K562 (cell line): ENCODE data around the gene GTF2H4. TPM values are rescaled to one million over a fixed set of nuclear protein-coding genes. Genes with fewer than 3 reads are reported as not detected.
A peak's percentile ranks its signal among the peaks of the same experiment; 100 is the strongest.

Experiments used
- ATF1 ChIP-seq, 2 experiments: fragments of 450-650 bp in 1 of 2; IDR thresholded peaks; 2 replicates each; pipeline ENCODE4 v1.6.1; 2016; ENCODE audit warnings: missing compliant biosample characterization in 1 of 2, missing genetic modification characterization in 1 of 2
- PRMT5 ChIP-seq: sonication (generic); formaldehyde crosslinking; IDR thresholded peaks from 2 replicates; pipeline ENCODE4 v1.5.0; 2020; ENCODE audit warnings: missing genetic modification reagents
- U2AF2 ChIP-seq: fragments of 200-400 bp; formaldehyde crosslinking; optimal IDR thresholded peaks from 2 replicates; pipeline ENCODE3; 2017; ENCODE audit warnings: low read depth, mild to moderate bottlenecking, low read length
- XRCC4 ChIP-seq: IDR thresholded peaks from one replicate; pipeline ENCODE4 v1.6.1; 2011; ENCODE audit not compliant: insufficient read depth, insufficient read length; ENCODE audit errors: extremely low read depth
- ZBTB40 ChIP-seq, 2 experiments: fragments of 450-650 bp in 1 of 2; sonication (generic) in 1 of 2; formaldehyde crosslinking in 1 of 2; IDR thresholded peaks; 2 replicates each; pipeline versions ENCODE4 v1.7.1 to v1.9.0; 2016 to 2022; ENCODE audit warnings: inconsistent platforms in 1 of 2, mild to moderate bottlenecking in 1 of 2, missing genetic modification reagents in 1 of 2
- ZBTB49 ChIP-seq: sonication (generic); formaldehyde crosslinking; IDR thresholded peaks from 2 replicates; pipeline ENCODE4 v1.8.0; 2022; ENCODE audit warnings: missing genetic modification reagents, mild to moderate bottlenecking, borderline replicate concordance
- ZEB2 ChIP-seq: fragments of 450-650 bp; IDR thresholded peaks from 2 replicates; pipeline ENCODE4 v1.6.1; 2016
- ZNF143 ChIP-seq: sonication (generic); formaldehyde crosslinking; IDR thresholded peaks from 2 replicates; pipeline ENCODE4 v1.9.0; 2022; ENCODE audit warnings: mild to moderate bottlenecking, missing genetic modification reagents
- ZNF436 ChIP-seq: fragments of 250-450, 450-650 bp; sonication (Bioruptor Pico); formaldehyde crosslinking; IDR thresholded peaks from 2 replicates; pipeline ENCODE4 v1.7.0; 2020; ENCODE audit warnings: mild to moderate bottlenecking
- polyA plus RNA-seq, 8 experiments: library from polyadenylated mRNA; depleted of rRNA in 4 of 8; stranded (reverse) in 5 of 8; unstranded in 3 of 8; fragments of >200 nt; fragmentation: Nextera tagmentation in 2 of 8; fragmentation: Illumina TruSeq in 1 of 8; extraction: Ambion mirVana in 2 of 8; extraction: Trizol in 1 of 8; gene quantifications; 2 replicates each; pipeline versions ENCODE4 v1.2.1 to v1.2.3, GENCODE V29; 2011 to 2014; ENCODE audit warnings: inconsistent platforms in 1 of 8, missing spikeins in 1 of 8
- total RNA-seq, 7 experiments: library from RNA; depleted of rRNA in 6 of 7; stranded (reverse); fragments of >200 nt in 6 of 7; fragmentation: Illumina TruSeq in 2 of 7; extraction: Trizol in 2 of 7; gene quantifications; 2 replicates each; pipeline versions ENCODE4 v1.2.1 to v1.2.3, GENCODE V29; 2011 to 2021; ENCODE audit warnings: low replicate concordance in 1 of 7
- TF ChIP-seq, protein P1 (sequence below): sonication (generic); formaldehyde crosslinking; IDR thresholded peaks from 2 replicates; pipeline ENCODE4 v1.8.0; 2022; ENCODE audit warnings: mild to moderate bottlenecking, missing genetic modification reagents

Gene GTF2H4
- total and polyA plus RNA-seq, 9 of the 15 experiments (the other 6 are each of a cell fraction or from before 2014, with no cell fraction given) = 3.6 to 86.1 (median 39.6) TPM

- TF ChIP-seq ZBTB49 (CRISPR knock-in tag) = 0 out of 2 replicates have a peak, but pooled peaks have one; percentile 55
- peak; percentile 100 for TF ChIP-seq ZEB2
- peak; percentile 100 for TF ChIP-seq ZNF436 (CRISPR knock-in tag)
- TF ChIP-seq, protein P1, sequence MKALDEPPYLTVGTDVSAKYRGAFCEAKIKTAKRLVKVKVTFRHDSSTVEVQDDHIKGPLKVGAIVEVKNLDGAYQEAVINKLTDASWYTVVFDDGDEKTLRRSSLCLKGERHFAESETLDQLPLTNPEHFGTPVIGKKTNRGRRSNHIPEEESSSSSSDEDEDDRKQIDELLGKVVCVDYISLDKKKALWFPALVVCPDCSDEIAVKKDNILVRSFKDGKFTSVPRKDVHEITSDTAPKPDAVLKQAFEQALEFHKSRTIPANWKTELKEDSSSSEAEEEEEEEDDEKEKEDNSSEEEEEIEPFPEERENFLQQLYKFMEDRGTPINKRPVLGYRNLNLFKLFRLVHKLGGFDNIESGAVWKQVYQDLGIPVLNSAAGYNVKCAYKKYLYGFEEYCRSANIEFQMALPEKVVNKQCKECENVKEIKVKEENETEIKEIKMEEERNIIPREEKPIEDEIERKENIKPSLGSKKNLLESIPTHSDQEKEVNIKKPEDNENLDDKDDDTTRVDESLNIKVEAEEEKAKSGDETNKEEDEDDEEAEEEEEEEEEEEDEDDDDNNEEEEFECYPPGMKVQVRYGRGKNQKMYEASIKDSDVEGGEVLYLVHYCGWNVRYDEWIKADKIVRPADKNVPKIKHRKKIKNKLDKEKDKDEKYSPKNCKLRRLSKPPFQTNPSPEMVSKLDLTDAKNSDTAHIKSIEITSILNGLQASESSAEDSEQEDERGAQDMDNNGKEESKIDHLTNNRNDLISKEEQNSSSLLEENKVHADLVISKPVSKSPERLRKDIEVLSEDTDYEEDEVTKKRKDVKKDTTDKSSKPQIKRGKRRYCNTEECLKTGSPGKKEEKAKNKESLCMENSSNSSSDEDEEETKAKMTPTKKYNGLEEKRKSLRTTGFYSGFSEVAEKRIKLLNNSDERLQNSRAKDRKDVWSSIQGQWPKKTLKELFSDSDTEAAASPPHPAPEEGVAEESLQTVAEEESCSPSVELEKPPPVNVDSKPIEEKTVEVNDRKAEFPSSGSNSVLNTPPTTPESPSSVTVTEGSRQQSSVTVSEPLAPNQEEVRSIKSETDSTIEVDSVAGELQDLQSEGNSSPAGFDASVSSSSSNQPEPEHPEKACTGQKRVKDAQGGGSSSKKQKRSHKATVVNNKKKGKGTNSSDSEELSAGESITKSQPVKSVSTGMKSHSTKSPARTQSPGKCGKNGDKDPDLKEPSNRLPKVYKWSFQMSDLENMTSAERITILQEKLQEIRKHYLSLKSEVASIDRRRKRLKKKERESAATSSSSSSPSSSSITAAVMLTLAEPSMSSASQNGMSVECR = peak; percentile 90
- TF ChIP-seq ATF1 (CRISPR knock-in tag; IDR thresholded peaks at IDR 0.05) = no peak
- TF ChIP-seq ATF1 (tag; IDR thresholded peaks at IDR 0.05) = peak; percentile 94
- TF ChIP-seq ZBTB40 (IDR thresholded peaks at IDR 0.05) = peak; percentile 98
- TF ChIP-seq ZBTB40 (CRISPR knock-in tag; IDR thresholded peaks at IDR 0.05) = no peak
- TF ChIP-seq U2AF2 = no peak
- TF ChIP-seq ZNF143 = peak; percentile 98
- no peak for TF ChIP-seq PRMT5 (CRISPR knock-in tag)
- TF ChIP-seq XRCC4 = no peak
Measured at GRCh38 chr6:30907758-30908591, at the start of gene GTF2H4 (continued).
